ENCODE results near the gene LRBA.
A peak's percentile ranks its signal among the peaks of the same experiment; 100 is the strongest.

The LRBA gene

DNA sequence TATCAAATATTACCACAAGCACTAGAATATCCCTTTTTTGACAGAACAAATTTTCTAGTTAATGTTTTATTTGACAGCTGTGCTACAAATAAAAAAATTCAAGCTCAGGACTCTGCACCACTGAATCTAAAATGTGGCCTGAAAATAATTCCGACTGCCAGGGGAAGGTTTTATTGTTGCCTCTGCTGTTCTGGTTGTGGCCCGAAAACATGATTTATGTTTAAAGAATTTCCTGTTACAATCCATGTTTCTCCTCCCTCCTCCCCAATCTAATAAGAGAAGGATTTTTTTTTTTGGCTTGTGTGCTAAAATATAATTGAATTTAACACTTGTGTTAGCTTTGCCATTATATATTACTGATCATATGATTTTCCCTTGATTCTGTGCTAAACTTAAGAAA is 709.1 kb downstream of the LRBA start:
- no peak for DNase-seq

DNA sequence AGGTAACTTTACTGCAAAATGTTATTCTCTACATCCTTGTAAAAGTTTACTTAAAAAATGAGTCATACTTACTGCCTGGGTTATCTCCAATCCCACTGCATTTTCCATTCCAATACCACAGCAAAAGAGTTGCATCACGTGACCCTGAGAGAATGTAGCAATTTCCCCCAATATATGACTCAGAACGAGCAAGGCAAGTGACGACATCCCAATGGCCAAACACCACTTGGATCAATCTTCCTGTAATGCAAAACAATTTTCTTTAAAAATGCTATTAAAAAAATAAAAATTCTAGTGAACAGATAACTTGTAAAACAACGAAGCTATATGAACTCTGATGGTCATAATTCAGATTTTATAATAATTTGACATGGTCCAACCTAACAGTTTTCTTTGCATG is 712.5 kb downstream of the LRBA start:
- DNase-seq, result peak; percentile 62

GRCh38 chr4:150299816-150300215 is 715.3 kb downstream of the LRBA start:
- DNase-seq, result no peak

- DNase-seq, result peak; percentile 46
Measured at GRCh38 chr4:150297861-150298474, 717.1 kb downstream of the LRBA start.

- no peak for DNase-seq
Measured at GRCh38 chr4:150289881-150290280, 725.2 kb downstream of the LRBA start.

DNA sequence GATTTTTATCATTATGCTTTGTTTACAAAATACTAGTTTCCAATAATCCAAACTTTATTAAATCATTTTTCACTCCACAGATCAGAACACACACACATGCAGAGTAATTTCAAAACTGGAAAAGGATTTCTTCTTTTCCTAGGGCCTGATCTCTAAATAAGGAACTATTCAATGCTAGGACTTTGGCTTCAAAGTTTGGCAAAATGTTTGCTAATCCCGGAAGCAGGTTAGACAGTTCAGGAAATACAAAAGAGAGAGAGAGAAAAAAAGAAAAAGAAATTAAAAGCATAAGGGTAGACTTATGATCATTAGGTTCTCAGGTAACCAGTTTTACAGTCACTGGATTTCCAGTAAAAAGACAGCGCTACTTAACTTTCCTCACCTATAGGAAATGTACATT is 725.9 kb downstream of the LRBA start:
- DNase-seq, result no peak

DNA sequence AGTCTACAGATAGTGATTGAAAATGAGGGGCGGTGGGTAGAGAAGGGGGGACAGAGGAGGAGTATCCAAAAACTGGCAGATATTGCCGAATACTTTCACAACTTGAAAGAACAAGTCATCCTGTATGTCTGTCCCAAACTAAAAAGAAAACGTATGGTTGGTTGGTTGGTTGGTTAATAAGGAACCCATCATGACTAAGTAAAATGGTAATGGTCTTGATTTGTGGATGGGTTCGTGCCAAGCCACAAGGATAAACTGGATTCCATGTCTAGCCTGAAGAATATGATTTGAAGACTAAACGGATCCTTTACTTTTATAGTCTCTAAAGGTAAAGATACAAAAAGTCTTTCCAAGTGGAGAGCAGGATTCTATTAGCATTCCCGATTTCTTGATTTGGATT is 728.4 kb downstream of the LRBA start:
- no peak for DNase-seq

- no peak for DNase-seq
Measured at GRCh38 chr4:150283689-150284088, 731.4 kb downstream of the LRBA start.

GRCh38 chr4:150280975-150281374 is 734.1 kb downstream of the LRBA start:
- no peak for DNase-seq

DNA sequence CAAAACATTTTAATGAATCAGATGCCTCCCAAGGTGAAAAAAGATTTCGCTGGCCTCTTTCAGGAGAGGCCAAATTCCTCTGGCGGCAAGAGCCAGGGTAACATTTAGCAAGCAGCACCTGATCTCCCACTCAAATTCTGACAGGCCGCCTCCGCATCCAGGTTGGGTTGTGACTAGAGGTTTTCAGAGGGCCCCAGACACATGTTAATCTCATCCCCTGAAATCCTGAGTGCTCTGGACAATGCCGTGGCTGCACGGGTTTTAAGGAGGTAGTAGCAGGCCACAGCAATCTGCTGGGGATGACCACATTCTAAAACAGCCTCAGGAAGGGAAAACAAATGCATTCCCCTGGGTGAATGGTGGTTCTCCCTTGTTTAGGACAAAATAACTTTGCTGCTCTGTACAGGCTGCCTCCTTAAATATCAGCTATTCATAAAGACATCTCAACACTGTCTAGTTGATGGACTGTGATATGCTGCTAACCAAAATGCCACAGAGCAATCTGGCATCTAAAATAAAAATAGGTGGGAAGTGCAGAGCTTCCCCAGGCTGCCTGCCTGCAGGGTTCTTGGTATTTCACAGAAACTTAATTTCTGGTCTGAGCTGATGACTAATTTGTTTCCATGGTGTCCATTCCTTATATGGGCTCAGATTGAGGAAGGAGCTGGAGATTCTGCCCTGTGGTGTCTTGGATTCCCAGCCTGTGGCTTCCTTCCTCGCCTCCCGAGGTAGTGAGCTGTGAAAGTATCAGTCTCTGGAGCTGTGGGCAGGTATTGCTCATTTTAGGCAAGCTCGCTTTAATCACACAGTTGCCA is 734.8 kb downstream of the LRBA start:
- DNase-seq, result no peak

DNA sequence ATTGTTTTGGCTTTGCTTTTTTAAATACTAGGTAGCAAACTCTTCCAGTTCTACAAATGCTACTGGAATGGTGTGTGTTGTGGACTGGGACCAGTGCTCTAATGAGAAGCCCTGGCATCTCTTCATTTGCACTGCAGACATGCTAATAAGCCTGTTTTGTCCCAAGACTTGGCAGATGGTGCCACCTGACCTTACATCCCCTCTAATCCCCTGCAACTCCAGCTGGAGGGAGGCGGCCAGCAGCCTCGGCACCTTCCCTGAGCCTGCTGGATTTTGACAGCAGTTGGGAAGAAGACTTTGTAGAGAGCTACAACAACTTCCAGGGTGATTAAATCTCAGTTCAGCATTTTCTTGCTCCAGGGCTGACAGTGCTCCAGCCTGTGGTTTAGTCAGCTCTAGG is 736.9 kb downstream of the LRBA start:
- no peak for DNase-seq

DNA sequence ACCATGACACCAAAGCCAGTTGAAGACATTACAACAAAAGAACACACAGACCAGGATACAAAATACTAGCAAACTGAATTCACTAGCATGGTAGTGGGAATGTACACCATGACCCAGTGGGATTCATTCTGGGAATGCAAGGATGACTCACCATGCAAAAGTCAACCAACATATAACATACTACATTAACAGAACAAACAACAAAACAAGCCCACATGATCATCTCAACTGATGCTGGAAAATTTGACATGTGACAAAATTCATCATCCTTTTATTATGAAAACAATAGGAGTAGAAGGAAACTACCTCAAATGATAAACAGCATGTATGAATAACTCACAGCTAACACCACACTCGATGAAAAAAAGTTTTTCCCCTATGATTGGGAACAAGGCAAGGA is 746.6 kb downstream of the LRBA start:
- DNase-seq, result no peak

DNA sequence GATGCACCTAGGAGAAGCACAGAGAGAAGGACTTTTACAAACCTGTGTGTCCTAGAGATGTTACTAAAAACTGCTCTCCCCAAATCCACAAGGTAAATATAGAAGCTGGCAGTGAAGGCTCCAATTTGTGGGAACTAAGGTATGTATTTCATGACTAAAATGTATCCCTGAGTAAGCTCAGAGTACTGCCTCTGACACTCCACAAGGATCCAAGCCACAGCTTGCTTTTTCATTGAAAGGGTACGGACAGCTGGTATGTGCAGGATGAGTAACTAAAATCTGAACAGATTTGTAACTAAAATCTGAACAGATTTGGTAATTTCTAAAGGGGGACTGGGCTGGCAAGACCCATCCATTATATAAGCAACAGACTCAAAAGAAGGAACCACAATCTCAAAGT is 749.3 kb downstream of the LRBA start:
- no peak for DNase-seq

DNA sequence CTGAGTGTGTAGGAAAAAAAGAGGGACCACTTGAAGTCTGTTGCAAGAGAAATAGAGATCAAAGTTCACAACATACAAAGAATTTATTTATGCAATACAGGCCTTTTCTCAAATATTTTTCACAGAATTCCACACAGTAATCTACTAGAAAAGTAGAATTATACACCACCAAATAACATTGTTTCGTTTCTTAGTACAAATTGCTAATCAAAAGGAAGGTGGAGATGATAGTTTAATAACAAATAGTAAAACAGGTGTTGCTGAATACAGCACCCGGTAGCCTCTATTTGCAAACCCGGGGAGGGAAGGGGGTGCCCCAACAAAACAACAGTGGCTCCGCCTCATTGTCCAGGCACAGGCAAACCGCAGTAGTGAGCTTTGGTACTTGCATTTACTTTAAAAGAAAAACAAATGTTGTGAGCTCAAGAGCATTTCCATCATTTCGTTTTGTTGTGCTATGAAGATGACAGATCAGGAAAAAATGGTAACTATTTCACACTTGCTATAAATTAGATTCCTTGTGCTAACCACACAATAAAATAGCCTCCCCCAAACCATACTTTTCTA is 750.4 kb downstream of the LRBA start:
- DNase-seq, result no peak

- DNase-seq, result no peak
Measured at GRCh38 chr4:150262611-150263010, 752.5 kb downstream of the LRBA start.

- no peak for DNase-seq
Measured at GRCh38 chr4:150261571-150261970, 753.5 kb downstream of the LRBA start.

- no peak for DNase-seq
Measured at GRCh38 chr4:150259861-150260567, 755.1 kb downstream of the LRBA start.

DNA sequence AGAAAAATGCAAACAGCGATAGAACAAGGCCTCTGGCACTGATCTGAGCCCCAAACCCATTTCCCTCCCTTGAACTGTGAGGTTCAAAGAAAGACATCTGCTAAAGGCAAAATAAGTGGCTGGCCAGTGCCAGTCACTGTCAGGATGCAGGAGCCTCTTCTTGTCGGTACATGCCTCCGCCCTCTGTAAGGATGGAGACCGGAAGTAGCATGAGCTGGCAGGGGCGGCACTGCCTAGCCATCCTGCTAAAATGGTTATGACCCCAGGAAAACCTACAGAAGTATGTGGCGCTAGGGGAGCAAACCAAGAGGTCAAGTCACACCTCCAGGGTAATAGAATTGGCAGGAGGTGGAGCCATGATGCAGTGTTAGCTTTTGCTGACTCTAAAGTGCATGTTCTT is 756.5 kb downstream of the LRBA start:
- DNase-seq, result no peak

GRCh38 chr4:150256841-150257730 is 758.0 kb downstream of the LRBA start:
- DNase-seq, result no peak

DNA sequence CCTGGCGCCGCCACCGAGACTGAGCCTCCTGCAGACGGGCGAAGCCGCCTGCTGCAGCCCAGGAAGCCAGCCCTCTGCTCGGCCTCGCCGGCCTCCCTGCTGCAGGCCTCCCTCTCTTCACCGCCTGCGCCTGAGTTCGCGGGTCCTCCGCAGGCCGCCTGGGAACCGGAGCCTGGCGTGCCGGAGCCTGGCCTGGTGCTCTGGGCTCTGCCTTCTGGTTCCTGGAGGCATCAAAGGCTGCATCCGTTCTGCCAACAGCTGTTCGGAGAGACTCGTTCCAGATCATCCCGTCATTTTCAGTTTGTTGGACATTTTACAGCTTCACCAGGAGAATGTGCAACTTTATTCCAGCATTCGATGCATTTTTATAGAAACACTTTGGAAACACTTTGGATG is 758.9 kb downstream of the LRBA start:
- DNase-seq, result no peak

DNA sequence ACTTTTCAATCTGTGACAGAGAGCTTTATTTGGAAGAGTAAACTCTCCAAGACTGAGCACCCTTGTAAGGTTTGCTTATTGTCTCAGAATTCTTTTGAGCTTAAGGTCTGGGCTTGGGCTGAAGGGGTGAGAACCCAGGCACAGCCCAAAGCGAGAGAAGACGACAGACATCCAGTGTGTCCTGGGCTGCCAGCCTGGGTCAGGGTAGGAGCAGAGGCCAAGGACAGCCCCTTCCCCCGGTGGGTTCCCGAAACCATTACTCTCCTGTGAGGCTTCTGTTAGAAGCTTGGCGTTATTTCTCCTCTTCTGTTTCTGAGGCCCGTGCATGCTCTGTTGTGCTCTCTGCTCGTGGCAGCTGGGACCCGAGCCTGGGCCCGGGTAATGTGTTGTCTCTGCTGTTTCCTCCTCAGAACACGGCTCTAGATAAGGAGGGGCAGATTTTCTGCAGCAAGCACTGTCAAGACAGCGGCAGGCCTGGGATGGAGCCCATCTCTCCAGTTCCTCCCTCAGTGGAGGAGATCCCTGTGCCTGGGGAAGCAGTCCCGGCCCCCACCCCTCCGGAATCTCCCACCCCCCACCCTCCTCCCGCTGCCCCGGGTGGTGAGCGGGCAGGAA is 759.4 kb downstream of the LRBA start:
- no peak for DNase-seq

DNA sequence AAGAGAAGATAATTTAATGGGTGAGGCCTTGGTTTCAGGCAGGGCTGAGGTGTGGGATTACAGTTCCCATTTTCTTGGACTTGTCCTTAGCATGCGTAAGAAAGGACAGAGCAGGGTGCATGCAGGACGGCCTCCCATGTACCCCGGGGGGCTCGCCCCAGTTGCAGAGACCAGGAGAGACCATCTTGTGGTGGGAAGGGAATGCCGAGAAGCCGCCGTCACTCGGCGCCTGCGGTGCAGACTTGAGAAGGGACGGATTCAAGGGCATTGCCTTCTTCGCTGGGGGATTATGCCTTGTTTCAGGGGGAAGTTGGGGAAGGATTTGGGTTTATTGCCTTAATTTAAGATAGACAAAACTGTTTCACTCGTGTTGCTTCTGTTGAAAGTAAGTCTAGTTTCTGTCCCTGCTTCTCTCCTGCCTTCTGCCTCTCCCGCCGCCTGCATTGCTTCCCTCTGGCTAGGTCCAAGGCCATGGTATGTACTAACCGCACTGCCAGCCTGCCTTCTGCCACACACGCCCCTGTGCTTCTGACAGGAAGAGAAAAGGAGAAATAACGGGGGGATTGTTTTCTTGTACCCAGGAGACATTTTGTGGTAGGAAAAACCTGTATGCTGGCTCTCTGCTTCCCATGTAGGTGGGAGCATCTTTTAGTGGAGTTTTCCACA is 761.0 kb downstream of the LRBA start:
- no peak for DNase-seq
